ENCODE measurements around the gene NUP133. TPM values are rescaled to one million over a fixed set of nuclear protein-coding genes. Genes with fewer than 3 reads are reported as not detected.
A peak's percentile ranks its signal among the peaks of the same experiment; 100 is the strongest.

The NUP133 gene
- polyA plus RNA-seq, 4 donors: 7.4 to 33.8 (median 11.7) TPM

DNA sequence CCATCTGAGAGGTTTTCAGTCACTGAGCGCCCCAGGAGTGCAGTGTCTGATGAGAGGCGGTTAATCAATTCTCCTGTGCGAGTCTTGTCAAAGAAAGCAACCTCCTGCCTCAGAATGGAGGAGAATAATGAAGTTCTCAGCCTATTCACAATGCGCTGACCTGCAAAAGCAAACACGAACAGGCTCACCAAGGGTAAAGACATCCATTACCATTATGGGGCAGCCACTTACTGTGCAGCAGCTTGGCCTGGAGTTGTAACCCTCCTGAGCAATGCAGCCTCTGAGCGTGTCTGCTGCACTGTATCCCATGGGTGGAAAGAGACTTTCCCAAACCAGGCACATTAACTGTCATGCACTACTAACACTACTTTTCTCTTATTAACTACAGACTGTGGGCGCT, 39.4 kb upstream of the NUP133 start:
- H3K36me3 ChIP-seq (ENCODE audit: control insufficient read depth in 3 of 3, insufficient read depth in 2 of 3, low read depth in 1 of 3, low read length in 3 of 3): peaks cover 10 to 37% (median 14%) of the 10 kb centered on the region in 3 donors
- H3K27ac ChIP-seq (ENCODE audit: low read depth in 1 of 3, low read length in 2 of 3): no peak overlapping the region
- DNase-seq (no peak), FAIRE-seq (no peak)
- peaks cover 0 to 4% of the 10 kb centered on the region in 2 donors for H3K9me3 ChIP-seq (ENCODE audit: control insufficient read depth in 2 of 2, insufficient read depth in 1 of 2, low read depth in 1 of 2, low read length in 1 of 2)
- WGBS, 3 donors: 93 to 97% (median 95%) methylated on average over 7 of the region's 7 CpGs
- H3K4me1 ChIP-seq (ENCODE audit: control insufficient read depth in 3 of 3, insufficient read depth in 2 of 3, low read depth in 1 of 3, low read length in 2 of 3): peaks cover 0 to 5% (median 0%) of the 10 kb centered on the region in 3 donors
- no peak overlapping the region for H3K4me3 ChIP-seq (ENCODE audit: low read depth in 1 of 3, low read length in 3 of 3)
- H3K27me3 ChIP-seq (ENCODE audit: control insufficient read depth in 3 of 3, insufficient read depth in 3 of 3, low read length in 3 of 3): no peaks in the 10 kb centered on the region

DNA sequence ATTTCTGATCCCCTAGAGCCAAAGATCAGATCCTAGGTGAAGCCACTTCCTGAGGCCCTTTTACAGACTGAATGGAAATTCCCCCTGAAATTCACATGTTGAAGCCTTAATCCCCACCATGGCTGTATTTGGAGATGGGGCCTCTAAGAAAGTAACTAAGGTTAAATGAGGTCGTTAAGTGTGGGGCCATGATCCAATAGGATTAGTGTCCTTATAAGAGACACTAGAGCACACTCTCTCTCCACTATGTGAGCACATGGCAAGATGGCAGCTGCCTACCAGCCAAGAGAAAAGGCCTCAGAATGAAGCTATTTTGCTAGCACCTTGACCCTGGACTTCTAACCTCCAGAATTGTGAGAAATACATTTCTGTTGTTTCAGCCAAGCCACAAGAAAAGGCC, 36.4 kb upstream of the NUP133 start:
- 92 to 100% (median 96%) methylated on average over 1 of the region's 1 CpG for WGBS, 3 donors
- DNase-seq (no peak), FAIRE-seq (no peak)

DNA sequence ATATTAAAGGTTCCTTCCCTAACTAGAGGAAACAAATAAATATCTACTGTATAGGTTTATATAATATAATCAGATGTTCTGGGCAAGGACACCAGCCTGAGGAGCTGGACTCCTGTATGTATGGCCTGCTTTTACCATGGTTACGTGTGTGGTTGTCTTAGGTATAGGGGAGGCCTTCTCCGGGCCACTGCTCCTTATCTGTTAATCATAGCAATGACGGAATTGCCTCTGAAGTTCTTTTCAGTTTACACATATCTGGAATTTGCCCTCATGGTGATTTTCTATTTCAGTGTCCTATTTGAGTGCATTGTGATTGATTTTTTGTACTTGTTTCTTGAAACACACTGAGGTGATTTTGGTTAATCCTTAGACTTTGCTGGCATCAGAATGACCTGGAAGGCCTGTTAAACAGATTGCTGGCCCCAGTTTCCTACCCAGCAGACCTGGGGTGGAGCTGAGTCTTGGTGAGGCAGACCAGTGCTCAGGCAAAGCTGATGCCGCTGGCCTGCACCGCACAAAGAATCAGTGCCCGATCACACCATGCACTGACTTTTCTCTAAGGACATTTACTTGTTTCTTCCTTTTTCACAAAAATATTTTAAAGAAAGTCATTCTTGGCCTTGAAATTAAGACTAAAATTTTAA, 31.8 kb upstream of the NUP133 start:
- 73 to 85% (median 80%) methylated on average over 6 of the region's 6 CpGs for WGBS, 3 donors
- peaks cover 0 to 7% (median 0%) of the 10 kb centered on the region in 3 donors for H3K4me1 ChIP-seq (ENCODE audit: control insufficient read depth in 3 of 3, insufficient read depth in 2 of 3, low read depth in 1 of 3, low read length in 2 of 3)
- peaks cover 0 to 4% of the 10 kb centered on the region in 2 donors for H3K9me3 ChIP-seq (ENCODE audit: control insufficient read depth in 2 of 2, insufficient read depth in 1 of 2, low read depth in 1 of 2, low read length in 1 of 2)
- peak overlapping the region in 1 of 3 donors; percentile 39 for H3K27ac ChIP-seq (ENCODE audit: low read depth in 1 of 3, low read length in 2 of 3)
- H3K36me3 ChIP-seq (ENCODE audit: control insufficient read depth in 3 of 3, insufficient read depth in 2 of 3, low read depth in 1 of 3, low read length in 3 of 3): peaks cover 8 to 48% (median 22%) of the 10 kb centered on the region in 3 donors
- H3K4me3 ChIP-seq (ENCODE audit: low read depth in 1 of 3, low read length in 3 of 3): no peak overlapping the region
- FAIRE-seq: no peak
- peak in 1 of 2 donors; percentile 65 for DNase-seq
- H3K27me3 ChIP-seq (ENCODE audit: control insufficient read depth in 3 of 3, insufficient read depth in 3 of 3, low read length in 3 of 3): no peaks in the 10 kb centered on the region

More for the DNA sequence above, 36.4 kb upstream of the NUP133 start:
- Histone ChIP-seq H3K4me3 (ENCODE audit: low read depth in 1 of 3, low read length in 3 of 3) (no peak overlapping the region), H3K27me3 (ENCODE audit: control insufficient read depth in 3 of 3, insufficient read depth in 3 of 3, low read length in 3 of 3) (no peaks in the 10 kb centered on the region), H3K9me3 (ENCODE audit: control insufficient read depth in 2 of 2, insufficient read depth in 1 of 2, low read depth in 1 of 2, low read length in 1 of 2) (peaks cover 0 to 4% of the 10 kb centered on the region in 2 donors), H3K36me3 (ENCODE audit: control insufficient read depth in 3 of 3, insufficient read depth in 2 of 3, low read depth in 1 of 3, low read length in 3 of 3) (peaks cover 14 to 51% (median 15%) of the 10 kb centered on the region in 3 donors), H3K4me1 (ENCODE audit: control insufficient read depth in 3 of 3, insufficient read depth in 2 of 3, low read depth in 1 of 3, low read length in 2 of 3) (peaks cover 0 to 7% (median 0%) of the 10 kb centered on the region in 3 donors), H3K27ac (ENCODE audit: low read depth in 1 of 3, low read length in 2 of 3) (no peak overlapping the region)

DNA sequence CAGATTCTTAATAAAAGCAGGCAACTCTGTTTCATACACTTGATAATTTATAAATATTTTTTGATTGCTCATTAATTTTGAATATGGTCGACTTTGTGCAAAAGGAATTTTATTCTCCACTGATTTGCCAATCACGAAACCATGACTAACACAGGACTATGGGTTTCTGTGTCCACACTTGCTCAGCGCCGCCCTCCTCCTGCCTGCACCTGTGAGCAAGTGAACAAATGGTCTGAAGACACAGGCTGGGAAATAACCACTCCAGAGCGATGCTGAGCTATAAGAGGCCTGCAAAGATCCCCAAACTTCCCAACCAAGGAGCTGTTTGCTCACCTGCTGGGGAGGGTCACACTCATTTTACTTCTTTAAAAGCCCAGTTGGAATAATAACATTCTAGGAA, 30.8 kb upstream of the NUP133 start:
- DNase-seq (no peak), FAIRE-seq (no peak)
- H3K9me3 ChIP-seq (ENCODE audit: control insufficient read depth in 2 of 2, insufficient read depth in 1 of 2, low read depth in 1 of 2, low read length in 1 of 2): no peaks in the 10 kb centered on the region
- 92 to 94% (median 93%) methylated on average over 5 of the region's 5 CpGs for WGBS, 3 donors
- no peak overlapping the region for H3K27ac ChIP-seq (ENCODE audit: low read depth in 1 of 3, low read length in 2 of 3)
- no peak overlapping the region for H3K4me3 ChIP-seq (ENCODE audit: low read depth in 1 of 3, low read length in 3 of 3)
- H3K36me3 ChIP-seq (ENCODE audit: control insufficient read depth in 3 of 3, insufficient read depth in 2 of 3, low read depth in 1 of 3, low read length in 3 of 3): peaks cover 7 to 44% (median 23%) of the 10 kb centered on the region in 3 donors
- peaks cover 0 to 7% (median 0%) of the 10 kb centered on the region in 3 donors for H3K4me1 ChIP-seq (ENCODE audit: control insufficient read depth in 3 of 3, insufficient read depth in 2 of 3, low read depth in 1 of 3, low read length in 2 of 3)
- no peaks in the 10 kb centered on the region for H3K27me3 ChIP-seq (ENCODE audit: control insufficient read depth in 3 of 3, insufficient read depth in 3 of 3, low read length in 3 of 3)

DNA sequence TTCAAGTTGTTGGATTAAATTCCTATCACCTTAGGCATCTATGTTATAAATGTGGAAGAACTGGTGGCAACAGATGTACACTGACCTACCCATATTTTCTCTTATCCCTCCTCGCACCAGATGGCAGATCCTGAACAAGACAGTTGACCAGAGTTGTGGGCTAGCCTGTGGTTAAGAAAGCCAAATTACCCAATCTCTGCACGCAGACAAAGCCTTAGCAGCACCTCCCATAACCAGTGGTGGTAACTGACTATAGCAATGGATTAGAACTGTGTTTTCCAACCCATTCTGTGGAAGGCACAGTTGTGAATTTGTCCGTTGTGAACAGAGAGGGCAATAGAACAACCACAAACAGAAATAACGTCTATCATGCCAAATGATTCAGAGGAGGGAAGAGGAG, 29.8 kb upstream of the NUP133 start:
- no peak for FAIRE-seq
- no peak for DNase-seq
- H3K27me3 ChIP-seq (ENCODE audit: control insufficient read depth in 3 of 3, insufficient read depth in 3 of 3, low read length in 3 of 3): no peaks in the 10 kb centered on the region
- H3K27ac ChIP-seq (ENCODE audit: low read depth in 1 of 3, low read length in 2 of 3): no peak overlapping the region
- H3K36me3 ChIP-seq (ENCODE audit: control insufficient read depth in 3 of 3, insufficient read depth in 2 of 3, low read depth in 1 of 3, low read length in 3 of 3): peaks cover 7 to 44% (median 26%) of the 10 kb centered on the region in 3 donors
- WGBS, 3 donors: 66 to 79% (median 70%) methylated on average over 4 of the region's 4 CpGs
- no peak overlapping the region for H3K4me3 ChIP-seq (ENCODE audit: low read depth in 1 of 3, low read length in 3 of 3)
- no peaks in the 10 kb centered on the region for H3K9me3 ChIP-seq (ENCODE audit: control insufficient read depth in 2 of 2, insufficient read depth in 1 of 2, low read depth in 1 of 2, low read length in 1 of 2)
- peaks cover 0 to 7% (median 0%) of the 10 kb centered on the region in 3 donors for H3K4me1 ChIP-seq (ENCODE audit: control insufficient read depth in 3 of 3, insufficient read depth in 2 of 3, low read depth in 1 of 3, low read length in 2 of 3)

DNA sequence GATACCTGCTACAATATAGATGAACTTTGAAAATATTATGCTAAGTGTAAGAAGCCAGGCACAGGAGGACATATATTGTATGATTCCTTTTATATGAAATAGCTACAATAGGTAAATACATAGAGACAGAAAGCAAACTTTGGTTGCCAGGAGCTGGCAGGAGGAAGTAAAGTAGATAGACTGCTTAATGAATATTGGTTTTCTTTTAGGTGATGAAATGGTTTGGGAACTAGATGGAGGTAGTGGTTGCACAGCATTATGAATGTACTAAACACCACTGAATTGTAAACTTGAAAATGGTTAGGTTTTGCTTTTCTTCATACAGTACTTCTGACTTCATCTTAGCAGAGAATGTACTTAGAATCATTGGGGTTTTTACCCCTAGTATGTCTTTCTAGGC, 28.8 kb upstream of the NUP133 start:
- H3K4me3 ChIP-seq (ENCODE audit: low read depth in 1 of 3, low read length in 3 of 3): no peak overlapping the region
- no peaks in the 10 kb centered on the region for H3K9me3 ChIP-seq (ENCODE audit: control insufficient read depth in 2 of 2, insufficient read depth in 1 of 2, low read depth in 1 of 2, low read length in 1 of 2)
- no peaks in the 10 kb centered on the region for H3K27me3 ChIP-seq (ENCODE audit: control insufficient read depth in 3 of 3, insufficient read depth in 3 of 3, low read length in 3 of 3)
- H3K4me1 ChIP-seq (ENCODE audit: control insufficient read depth in 3 of 3, insufficient read depth in 2 of 3, low read depth in 1 of 3, low read length in 2 of 3): peaks cover 0 to 7% (median 0%) of the 10 kb centered on the region in 3 donors
- H3K36me3 ChIP-seq (ENCODE audit: control insufficient read depth in 3 of 3, insufficient read depth in 2 of 3, low read depth in 1 of 3, low read length in 3 of 3): peaks cover 7 to 44% (median 26%) of the 10 kb centered on the region in 3 donors
- FAIRE-seq: no peak
- no peak overlapping the region for H3K27ac ChIP-seq (ENCODE audit: low read depth in 1 of 3, low read length in 2 of 3)
- no peak for DNase-seq

DNA sequence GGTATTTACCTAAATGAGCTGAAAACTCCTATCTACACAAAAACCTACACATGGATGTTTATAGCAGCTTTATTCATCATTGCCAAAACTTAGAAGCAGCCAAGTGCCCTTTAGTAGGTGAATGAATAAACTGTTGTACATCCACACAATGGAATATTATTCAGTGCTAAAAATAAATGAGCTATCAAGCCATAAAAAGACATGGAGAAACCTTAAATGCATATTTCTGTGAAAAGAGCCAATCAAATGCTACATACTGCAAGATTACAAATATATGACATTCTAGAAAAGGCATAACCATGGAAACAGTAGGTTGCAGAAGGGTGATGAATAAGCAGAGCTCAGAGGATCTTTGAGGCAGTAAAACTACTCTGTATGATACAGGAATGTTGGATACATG, 27.1 kb upstream of the NUP133 start:
- Histone ChIP-seq H3K27ac (ENCODE audit: low read depth in 1 of 3, low read length in 2 of 3) (no peak overlapping the region), H3K9me3 (ENCODE audit: control insufficient read depth in 2 of 2, insufficient read depth in 1 of 2, low read depth in 1 of 2, low read length in 1 of 2) (no peaks in the 10 kb centered on the region), H3K27me3 (ENCODE audit: control insufficient read depth in 3 of 3, insufficient read depth in 3 of 3, low read length in 3 of 3) (no peaks in the 10 kb centered on the region), H3K4me1 (ENCODE audit: control insufficient read depth in 3 of 3, insufficient read depth in 2 of 3, low read depth in 1 of 3, low read length in 2 of 3) (peaks cover 0 to 3% (median 0%) of the 10 kb centered on the region in 3 donors), H3K4me3 (ENCODE audit: low read depth in 1 of 3, low read length in 3 of 3) (no peak overlapping the region), H3K36me3 (ENCODE audit: control insufficient read depth in 3 of 3, insufficient read depth in 2 of 3, low read depth in 1 of 3, low read length in 3 of 3) (peaks cover 9 to 50% (median 35%) of the 10 kb centered on the region in 3 donors)
- DNase-seq (no peak), FAIRE-seq (no peak)

DNA sequence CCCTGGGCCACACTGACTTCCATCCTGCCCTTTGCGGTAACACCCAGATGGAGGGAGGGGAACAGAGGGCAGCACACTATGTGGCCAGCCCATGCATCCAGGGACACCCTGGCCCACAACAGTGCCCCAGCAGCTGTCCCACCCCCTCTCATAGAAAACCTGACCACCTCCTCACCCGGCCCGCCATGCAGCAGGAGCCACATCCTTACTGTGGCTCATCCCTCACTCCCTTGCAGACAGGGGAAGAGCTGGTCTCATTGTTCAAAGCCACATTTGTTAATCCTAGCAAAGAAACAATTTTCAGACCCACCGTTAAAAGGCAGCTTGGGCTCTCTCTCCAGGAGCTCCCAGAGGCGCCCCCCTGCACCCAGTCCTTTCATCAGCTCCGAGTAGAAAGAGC, 23.2 kb upstream of the NUP133 start:
- DNase-seq: no peak
- Histone ChIP-seq H3K27ac (ENCODE audit: low read depth in 1 of 3, low read length in 2 of 3) (no peak overlapping the region), H3K4me1 (ENCODE audit: control insufficient read depth in 3 of 3, insufficient read depth in 2 of 3, low read depth in 1 of 3, low read length in 2 of 3) (no peaks in the 10 kb centered on the region), H3K36me3 (ENCODE audit: control insufficient read depth in 3 of 3, insufficient read depth in 2 of 3, low read depth in 1 of 3, low read length in 3 of 3) (peaks cover 2 to 49% (median 27%) of the 10 kb centered on the region in 3 donors), H3K27me3 (ENCODE audit: control insufficient read depth in 3 of 3, insufficient read depth in 3 of 3, low read length in 3 of 3) (no peaks in the 10 kb centered on the region), H3K9me3 (ENCODE audit: control insufficient read depth in 2 of 2, insufficient read depth in 1 of 2, low read depth in 1 of 2, low read length in 1 of 2) (no peaks in the 10 kb centered on the region), H3K4me3 (ENCODE audit: low read depth in 1 of 3, low read length in 3 of 3) (no peak overlapping the region)
- FAIRE-seq: no peak
- WGBS, 3 donors: 94 to 97% (median 95%) methylated on average over 6 of the region's 6 CpGs

DNA sequence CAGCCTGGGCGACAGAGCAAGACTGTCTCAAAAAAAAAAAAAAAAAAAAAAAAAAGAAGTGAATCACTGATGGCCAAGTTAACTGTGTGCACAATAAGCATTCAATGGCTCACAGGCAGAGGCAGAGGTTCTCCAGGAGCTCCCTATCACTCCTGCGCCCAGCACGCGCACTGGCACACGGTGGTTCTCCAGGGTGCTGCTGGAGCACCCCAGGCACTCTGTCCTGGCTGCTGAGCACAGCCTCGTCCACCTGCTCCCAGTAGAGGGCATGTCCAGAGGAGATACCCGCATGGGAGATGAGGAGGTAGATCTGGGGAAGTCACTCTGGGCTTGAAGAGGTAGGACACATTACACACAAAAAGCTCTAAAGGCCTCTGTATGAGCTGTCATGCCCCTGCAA, 21.5 kb upstream of the NUP133 start:
- Histone ChIP-seq H3K4me1 (ENCODE audit: control insufficient read depth in 3 of 3, insufficient read depth in 2 of 3, low read depth in 1 of 3, low read length in 2 of 3) (no peaks in the 10 kb centered on the region), H3K27me3 (ENCODE audit: control insufficient read depth in 3 of 3, insufficient read depth in 3 of 3, low read length in 3 of 3) (no peaks in the 10 kb centered on the region), H3K36me3 (ENCODE audit: control insufficient read depth in 3 of 3, insufficient read depth in 2 of 3, low read depth in 1 of 3, low read length in 3 of 3) (peaks cover 5 to 56% (median 30%) of the 10 kb centered on the region in 3 donors), H3K4me3 (ENCODE audit: low read depth in 1 of 3, low read length in 3 of 3) (no peak overlapping the region), H3K27ac (ENCODE audit: low read depth in 1 of 3, low read length in 2 of 3) (no peak overlapping the region), H3K9me3 (ENCODE audit: control insufficient read depth in 2 of 2, insufficient read depth in 1 of 2, low read depth in 1 of 2, low read length in 1 of 2) (no peaks in the 10 kb centered on the region)
- FAIRE-seq: no peak
- DNase-seq: no peak
- WGBS, 3 donors: 95 to 96% (median 96%) methylated on average over 7 of the region's 7 CpGs

All from small intestine (tissue), 7 donors.